Urinary bladder (tissue), 4 donors: Measurements from ENCODE around the gene SLC9A8. TPM values are rescaled to one million over a fixed set of nuclear protein-coding genes. Genes with fewer than 3 reads are reported as not detected.
"Not testable (repeated sequence)": the region's sequence is repeated elsewhere in the genome, so short reads cannot be mapped to it uniquely, and the experiment has no call there.

Experiments
- DNase-seq: peaks from one replicate; pipeline ENCODE4 v3.0.0-alpha.2; 2015; ENCODE audit errors: extremely low spot score
- H3K27ac ChIP-seq: one replicate; pipeline ENCODE4 v1.5.1; 2013; ENCODE audit warnings: low read depth, mild to moderate bottlenecking, moderate library complexity
- H3K36me3 ChIP-seq: one replicate; pipeline ENCODE4 v1.6.1; 2013; ENCODE audit warnings: mild to moderate bottlenecking, moderate library complexity; ENCODE audit not compliant: insufficient read depth
- H3K4me1 ChIP-seq: one replicate; pipeline ENCODE4 v1.6.1; 2013; ENCODE audit warnings: mild to moderate bottlenecking, moderate library complexity; ENCODE audit not compliant: insufficient read depth
- H3K4me3 ChIP-seq: one replicate; pipeline ENCODE4 v1.5.1; 2013; ENCODE audit warnings: low read depth, low read length
- WGBS: extraction: QIAGEN DNeasy Blood & Tissue Kit; methylation state at CpG from one replicate; pipeline ENCODE4 v1.1.7; 2013; 5-methylcytosine and 5-hydroxymethylcytosine counted together
- polyA plus RNA-seq: library from polyadenylated mRNA; stranded (reverse); fragments of 200-250 nt; gene quantifications from one replicate; pipeline ENCODE4 v1.2.3, GENCODE V29; 2013
- total RNA-seq: library from RNA; depleted of rRNA; stranded (reverse); fragments of >200 nt; gene quantifications from one replicate; pipeline ENCODE4 v1.2.3, GENCODE V29; 2014
- donor health status: healthy with polysubstance abuse.
- donor health status: healthy.

The SLC9A8 gene
- total and polyA plus RNA-seq, 2 donors: 7.6 to 9.7 TPM

GRCh38 chr20:49888212-49889000 lies 75.8 kb downstream of the SLC9A8 start:
- DNase-seq: no peak
- H3K4me3 ChIP-seq: no peak overlapping the region
- H3K27ac ChIP-seq: no peak overlapping the region
- 54% methylated on average over 18 of the region's 18 CpGs for WGBS
- H3K36me3 ChIP-seq: no peaks in the 10 kb centered on the region
- H3K4me1 ChIP-seq: no peaks in the 10 kb centered on the region

DNA sequence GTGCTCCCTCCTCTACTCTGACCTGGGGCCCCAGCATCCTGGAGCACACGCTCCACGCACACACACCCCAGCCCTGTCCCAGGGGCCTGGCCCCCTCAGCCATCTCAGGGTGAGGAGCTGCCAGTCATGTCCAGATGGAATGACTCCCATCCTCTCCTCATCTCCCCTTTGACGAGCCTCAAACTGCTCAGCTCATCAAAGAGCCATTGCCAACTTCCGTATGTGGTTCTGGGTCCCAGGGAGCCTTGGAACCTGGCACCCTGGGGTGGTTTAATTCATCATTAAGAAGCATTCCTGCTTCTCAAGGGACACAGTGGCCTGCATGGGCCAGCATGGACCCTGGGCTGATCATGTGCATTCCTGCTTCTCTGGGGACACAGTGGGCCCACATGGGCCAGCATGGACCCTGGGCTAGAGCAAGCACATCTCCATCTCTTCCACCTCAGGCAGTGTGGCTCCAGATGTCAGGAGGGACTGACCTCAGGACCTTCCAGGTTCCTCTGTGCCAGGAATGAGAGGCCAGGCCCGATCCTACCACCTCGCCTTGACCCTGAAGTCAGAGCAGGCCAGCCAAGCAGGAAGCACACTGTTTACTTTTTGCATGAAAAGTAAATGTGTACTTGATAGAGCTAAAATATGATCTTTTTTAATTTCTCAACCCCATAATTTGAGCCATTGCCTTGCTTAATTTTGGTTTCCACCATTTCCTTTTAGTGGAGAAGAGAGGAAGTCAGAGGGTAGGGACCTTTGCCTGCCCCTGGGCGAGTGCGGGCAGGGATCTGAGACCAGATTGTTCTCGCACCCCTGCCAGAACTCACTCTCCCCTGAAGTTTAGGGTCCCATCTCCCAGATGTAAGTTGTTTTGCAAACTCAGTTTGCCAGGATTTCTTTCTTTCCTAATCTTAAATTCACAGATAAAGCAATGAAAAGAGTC lies 76.6 kb downstream of the SLC9A8 start:
- 82% methylated on average over 9 of the region's 9 CpGs for WGBS
- no peak overlapping the region for H3K4me3 ChIP-seq
- H3K36me3 ChIP-seq: no peaks in the 10 kb centered on the region
- no peak for DNase-seq
- no peaks in the 10 kb centered on the region for H3K4me1 ChIP-seq
- no peak overlapping the region for H3K27ac ChIP-seq

DNA sequence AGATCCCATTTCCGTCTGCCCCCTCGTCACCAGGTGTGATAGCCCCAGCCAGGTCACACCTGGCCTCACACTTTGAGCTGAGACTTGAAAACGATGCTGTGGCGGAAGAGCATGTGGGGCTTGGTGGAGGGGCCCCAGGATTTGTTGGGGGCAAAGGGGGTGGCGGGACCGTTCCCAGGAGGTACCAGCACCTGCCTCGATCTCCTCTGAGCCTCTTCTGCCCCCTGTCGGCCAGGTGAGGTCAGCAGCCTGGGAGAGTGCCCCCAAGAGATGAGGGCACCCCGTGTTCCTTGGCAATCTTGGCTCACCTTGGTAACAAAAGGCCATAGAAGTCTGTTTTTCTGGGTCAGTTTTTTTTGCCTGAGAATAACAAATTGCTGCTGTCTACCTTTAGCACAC lies 77.3 kb downstream of the SLC9A8 start:
- Histone ChIP-seq H3K4me1 (no peaks in the 10 kb centered on the region), H3K36me3 (no peaks in the 10 kb centered on the region), H3K27ac (no peak overlapping the region), H3K4me3 (no peak overlapping the region)
- no peak for DNase-seq
- WGBS: 71% methylated on average over 9 of the region's 9 CpGs

DNA sequence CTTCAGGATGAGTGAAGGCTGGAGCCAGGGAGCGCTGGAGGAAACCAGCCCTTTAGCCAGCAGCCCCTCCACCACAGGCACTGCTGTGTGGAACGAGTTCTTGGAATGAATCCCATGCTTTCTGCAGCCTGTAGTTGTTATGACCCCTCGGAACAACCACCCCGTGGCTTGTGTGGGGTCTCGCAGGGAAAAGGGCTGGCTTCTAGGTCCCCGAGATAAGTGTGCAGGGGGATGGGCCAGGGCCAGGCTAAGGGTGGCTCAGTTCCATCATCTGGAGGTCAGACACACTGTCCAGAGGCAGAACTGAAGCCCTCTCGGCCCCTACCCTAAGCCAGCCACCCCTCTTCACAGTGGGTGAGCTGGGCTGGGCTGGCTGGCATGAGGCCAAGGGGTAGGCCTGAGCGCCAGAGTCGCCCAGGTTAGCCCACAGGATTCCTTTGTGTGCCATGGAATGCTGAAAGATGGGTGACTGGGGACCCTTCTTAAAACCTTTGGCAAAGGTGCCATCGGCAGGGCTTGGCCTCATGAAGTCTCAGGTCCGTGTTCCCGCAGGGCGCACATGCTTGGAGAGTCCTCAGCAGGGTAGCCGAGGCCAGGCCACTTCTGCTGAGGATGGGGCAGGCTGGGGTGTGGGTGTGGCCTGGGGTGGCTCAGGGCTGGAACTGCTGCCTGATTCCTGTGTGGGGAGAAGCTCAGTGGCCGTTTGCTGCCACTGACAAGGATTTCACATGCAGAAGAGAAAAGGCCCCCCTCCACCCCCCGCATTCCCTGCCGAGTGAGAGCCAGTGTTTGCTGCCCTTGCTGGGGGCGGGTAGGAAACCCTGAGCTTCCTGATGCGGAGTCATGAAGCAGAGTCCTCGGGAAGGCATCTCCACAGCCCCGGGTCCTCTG lies 78.1 kb downstream of the SLC9A8 start:
- H3K4me1 ChIP-seq: no peaks in the 10 kb centered on the region
- DNase-seq: peak; percentile 35
- WGBS: 46% methylated on average over 21 of the region's 21 CpGs
- H3K4me3 ChIP-seq: no peak overlapping the region
- H3K36me3 ChIP-seq: no peaks in the 10 kb centered on the region
- no peak overlapping the region for H3K27ac ChIP-seq

DNA sequence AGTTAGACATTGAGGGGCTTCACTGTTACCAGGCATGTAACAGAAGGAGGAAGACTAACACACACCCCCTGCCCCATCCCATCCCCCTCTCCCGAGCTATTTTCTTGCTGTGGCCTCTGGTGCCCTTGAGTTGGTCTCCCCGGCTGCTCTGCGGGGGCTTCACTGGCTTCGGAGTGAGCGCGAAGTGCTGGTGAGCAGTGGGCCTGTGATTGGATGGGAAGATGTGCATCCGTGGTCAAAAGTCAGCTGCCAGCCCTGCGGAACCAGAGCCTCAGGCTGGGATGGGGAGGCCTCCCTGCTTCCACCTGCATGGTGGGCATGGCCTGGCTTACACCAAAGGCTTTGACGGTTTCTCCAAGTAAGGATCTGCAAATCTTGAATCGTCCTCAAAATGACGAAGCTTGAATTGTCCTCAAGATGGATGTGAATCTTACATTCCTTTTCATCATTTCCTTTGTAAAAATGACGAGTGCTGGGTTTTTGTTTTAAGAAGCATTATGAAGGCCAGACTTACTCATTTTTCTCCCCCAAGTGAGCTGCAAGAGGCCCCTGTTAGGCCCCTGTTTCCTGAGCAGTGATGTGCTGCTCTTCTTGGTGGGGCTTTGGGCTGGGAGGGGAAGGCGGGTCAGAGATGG lies 79.0 kb downstream of the SLC9A8 start:
- WGBS: 88% methylated on average over 13 of the region's 13 CpGs
- Histone ChIP-seq H3K4me1 (no peaks in the 10 kb centered on the region), H3K27ac (no peak overlapping the region), H3K36me3 (no peaks in the 10 kb centered on the region), H3K4me3 (no peak overlapping the region)
- no peak for DNase-seq

DNA sequence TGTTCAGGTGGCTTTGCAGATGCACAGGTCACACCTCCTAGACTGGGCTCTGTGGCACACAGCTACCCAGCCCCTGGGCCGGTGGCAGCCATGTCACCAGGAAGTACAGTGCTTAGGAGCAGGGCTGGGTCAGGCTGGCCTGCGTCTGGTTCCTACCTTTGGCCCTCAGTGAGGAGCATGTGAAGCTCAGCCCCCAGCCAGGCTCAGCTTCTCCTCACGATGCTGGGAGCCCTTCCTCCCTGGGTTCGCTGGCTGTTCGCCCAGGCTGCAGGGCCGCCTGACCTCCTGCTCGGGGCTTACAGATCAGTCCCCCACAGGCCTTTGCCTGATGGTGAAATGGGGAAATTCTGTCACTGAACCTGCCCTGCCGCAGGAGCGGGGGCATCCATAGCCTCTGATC lies 79.6 kb downstream of the SLC9A8 start:
- H3K27ac ChIP-seq: no peak overlapping the region
- 73% methylated on average over 9 of the region's 9 CpGs for WGBS
- H3K4me3 ChIP-seq: no peak overlapping the region
- DNase-seq: no peak
- no peaks in the 10 kb centered on the region for H3K4me1 ChIP-seq
- no peaks in the 10 kb centered on the region for H3K36me3 ChIP-seq

GRCh38 chr20:49892817-49893216 lies 80.2 kb downstream of the SLC9A8 start:
- DNase-seq: no peak
- H3K4me1 ChIP-seq: no peaks in the 10 kb centered on the region
- WGBS: 35% methylated on average over 11 of the region's 11 CpGs
- no peaks in the 10 kb centered on the region for H3K36me3 ChIP-seq
- no peak overlapping the region for H3K4me3 ChIP-seq
- H3K27ac ChIP-seq: no peak overlapping the region

DNA sequence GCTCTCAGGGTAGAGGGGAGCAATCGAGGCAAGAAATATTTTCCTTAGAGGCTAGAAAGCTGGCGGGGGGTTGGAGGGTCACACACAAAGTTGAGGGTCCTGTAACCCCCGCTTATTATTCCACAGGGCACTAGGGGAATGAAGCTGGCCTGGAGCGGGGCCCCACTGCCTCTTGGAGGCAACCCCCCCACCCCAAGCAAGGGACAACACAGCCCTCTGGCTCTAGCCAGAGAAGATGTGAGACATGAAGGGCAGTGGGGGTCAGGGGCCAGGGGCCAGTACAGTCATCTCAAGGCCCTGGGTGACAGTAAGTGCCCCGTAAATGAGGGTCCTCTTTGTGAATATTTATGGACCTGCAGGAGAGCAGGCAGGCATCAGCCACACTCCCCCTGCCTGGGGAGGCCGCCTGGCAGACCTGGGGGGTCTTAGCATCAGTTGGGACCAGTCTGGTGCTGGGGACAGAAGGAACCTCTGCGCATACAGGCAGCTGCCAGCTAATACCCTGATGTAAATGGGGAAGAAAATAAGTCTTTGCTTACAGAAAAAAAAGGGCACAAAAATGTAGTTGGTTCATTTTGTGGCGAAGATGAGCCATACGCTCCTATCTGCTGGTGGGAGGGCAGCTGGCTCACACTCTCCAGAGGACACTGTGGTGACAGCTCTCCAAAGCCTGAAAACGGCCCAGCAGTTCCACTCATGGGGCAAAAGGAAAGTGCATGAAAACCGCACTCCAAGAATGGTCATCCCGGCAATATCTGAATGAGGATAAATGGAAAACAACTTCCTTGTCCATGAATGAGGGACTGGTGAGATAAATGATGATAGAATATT lies 80.8 kb downstream of the SLC9A8 start:
- Histone ChIP-seq H3K4me1 (no peaks in the 10 kb centered on the region), H3K4me3 (no peak overlapping the region), H3K27ac (no peak overlapping the region), H3K36me3 (no peaks in the 10 kb centered on the region)
- DNase-seq: no peak
- 72% methylated on average over 12 of the region's 12 CpGs for WGBS

DNA sequence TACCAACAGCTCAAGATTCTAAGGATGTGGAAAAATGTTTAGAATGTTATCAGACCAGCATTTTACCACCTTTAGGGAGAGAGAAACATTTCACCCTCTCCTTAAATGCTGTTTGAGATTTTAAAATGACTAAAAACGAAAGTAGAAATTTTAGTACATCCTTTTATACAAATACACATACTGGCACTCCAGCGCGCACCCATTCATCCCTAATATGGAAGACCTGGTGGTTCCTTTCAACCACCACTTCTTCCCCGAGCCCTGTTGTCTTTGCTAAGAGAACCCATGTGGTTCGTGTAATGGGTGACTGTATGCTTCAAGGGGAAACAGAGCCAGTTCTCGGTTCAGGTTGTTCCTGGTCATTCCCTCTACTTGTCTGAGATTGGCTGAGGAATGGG lies 81.4 kb downstream of the SLC9A8 start:
- DNase-seq: no peak
- no peaks in the 10 kb centered on the region for H3K4me1 ChIP-seq

DNA sequence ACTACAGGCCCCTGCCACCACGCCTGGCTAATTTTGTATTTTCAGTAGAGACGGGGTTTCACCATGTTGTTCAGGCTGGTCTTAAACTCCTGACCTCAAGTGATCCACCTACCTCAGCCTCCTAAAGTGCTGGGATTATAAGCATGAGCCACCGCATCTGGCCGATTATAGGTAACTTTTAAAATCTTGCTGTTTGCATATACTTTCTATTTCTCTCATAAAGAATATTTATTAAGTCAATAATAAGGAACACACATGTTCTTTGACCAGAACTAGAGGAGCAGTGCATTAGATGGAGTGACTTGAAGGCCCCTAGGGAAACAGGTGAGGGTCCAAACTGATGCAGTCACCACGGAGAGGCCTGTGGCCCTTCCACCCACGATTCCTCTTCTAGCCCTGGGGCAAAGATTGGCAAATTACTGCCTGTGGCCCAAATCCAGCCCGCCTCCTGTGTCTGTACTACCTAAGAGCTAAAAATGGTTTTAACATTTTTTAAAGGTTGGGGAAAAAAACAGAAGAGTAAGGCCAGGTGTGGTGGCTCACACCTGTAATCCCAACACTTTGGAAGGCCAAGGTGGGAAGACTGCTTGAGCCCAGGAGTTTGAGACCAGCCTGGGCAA lies 83.0 kb downstream of the SLC9A8 start:
- H3K27ac ChIP-seq, H3K4me1 ChIP-seq, DNase-seq, H3K4me3 ChIP-seq, H3K36me3 ChIP-seq: not testable (repeated sequence)
- 94% methylated on average over 7 of the region's 7 CpGs for WGBS

More for the DNA sequence above, 81.4 kb downstream of the SLC9A8 start:
- Histone ChIP-seq H3K27ac (no peak overlapping the region), H3K36me3 (no peaks in the 10 kb centered on the region), H3K4me3 (no peak overlapping the region)
- 70% methylated on average over 6 of the region's 6 CpGs for WGBS

DNA sequence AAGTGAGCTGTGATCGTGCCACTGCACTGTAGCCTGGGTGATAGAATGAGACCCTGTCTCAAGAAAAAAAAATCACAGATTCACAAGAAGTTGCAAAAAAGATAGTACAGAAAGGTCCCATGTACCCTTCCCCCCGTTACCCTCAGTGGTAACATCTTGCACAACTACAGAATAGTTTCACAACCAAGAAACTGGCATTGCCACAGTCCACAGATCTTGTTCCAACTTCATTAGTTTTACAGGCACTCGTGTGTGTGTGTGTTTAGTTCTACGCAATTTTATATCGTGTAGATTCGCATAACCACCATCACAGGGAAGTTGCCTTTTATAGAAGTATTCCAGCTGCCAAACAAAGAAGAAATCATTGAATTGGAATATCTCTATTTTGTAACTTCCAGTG lies 83.6 kb downstream of the SLC9A8 start:
- H3K36me3 ChIP-seq: no peaks in the 10 kb centered on the region
- H3K27ac ChIP-seq: no peak overlapping the region
- no peak for DNase-seq
- H3K4me3 ChIP-seq: no peak overlapping the region
- 84% methylated on average over 6 of the region's 6 CpGs for WGBS
- no peaks in the 10 kb centered on the region for H3K4me1 ChIP-seq
